HG03097 (cell line): ENCODE measurements around the gene CXCL11.
"Not testable (repeated sequence)": the region's sequence is repeated elsewhere in the genome, so short reads cannot be mapped to it uniquely, and the experiment has no call there.

Experiments
- ATAC-seq: cut with Tn5 transposase; IDR thresholded peaks from one replicate; pipeline ENCODE4 v1.9.1; 2021; ENCODE audit not compliant: unreplicated experiment, low FRiP score

The CXCL11 gene

DNA sequence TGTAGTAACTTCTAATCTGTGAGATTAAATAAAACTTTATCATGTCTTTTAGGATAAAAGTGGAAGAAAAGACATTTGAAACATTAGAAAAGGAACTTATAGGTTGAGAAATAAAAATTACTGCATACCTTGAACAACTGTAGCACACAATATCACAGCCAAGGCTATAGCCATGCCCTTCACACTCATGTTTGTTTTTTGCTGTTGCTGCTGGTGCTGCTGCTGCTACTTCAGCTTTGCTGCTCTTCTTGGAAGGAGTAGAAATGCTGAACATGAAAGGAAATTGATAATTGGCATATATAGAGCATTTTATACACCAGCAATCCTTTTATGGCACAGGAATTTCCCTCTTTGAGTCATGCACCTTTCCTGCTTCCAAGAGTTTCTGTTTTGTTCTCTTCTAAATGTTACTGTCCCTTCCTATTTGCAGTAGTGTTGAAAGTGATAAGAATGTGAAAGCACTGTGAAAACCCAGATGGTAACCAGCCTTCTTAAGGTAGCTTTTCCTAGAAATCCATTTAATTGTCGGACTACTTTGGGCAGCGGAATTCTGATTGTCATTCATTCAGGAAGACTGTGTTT is at the start of gene CXCL11:
CXCL11 (minus strand) TSS at position 272 of the 582 bp plus-strand sequence; CDS start at position 189, 83 bp downstream.
- no peak for ATAC-seq

GRCh38 chr4:76084542-76084941 is 48.7 kb upstream of the CXCL11 start:
- ATAC-seq = no peak

DNA sequence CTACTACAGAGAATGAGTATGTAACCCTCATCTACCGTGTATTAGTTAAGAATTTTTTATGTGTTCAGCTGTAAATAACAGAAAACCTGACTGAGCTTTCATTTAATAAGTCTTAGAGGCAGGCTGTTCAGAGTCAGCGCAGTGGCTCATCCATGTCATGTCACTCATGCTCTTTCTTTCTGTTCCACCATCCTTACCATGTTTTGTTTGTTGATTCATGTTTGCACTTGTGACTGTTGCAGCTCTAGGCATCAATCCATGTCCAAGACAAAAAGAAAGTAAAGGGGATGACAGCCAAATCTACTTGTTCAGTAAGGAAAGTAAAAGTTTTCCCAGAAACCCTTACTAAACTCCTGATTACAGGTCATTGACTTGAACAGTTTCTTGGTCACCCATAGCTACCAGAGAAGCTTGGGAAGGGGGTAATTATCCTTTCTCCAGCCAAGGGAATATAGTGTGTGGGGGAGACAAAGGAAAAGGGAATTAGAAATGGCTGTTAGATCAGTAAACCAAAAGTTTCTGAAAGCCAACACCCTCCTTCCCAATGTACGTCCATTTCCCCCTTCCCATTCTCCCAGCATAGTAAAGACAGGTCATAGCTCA is 47.6 kb upstream of the CXCL11 start:
- ATAC-seq = no peak

DNA sequence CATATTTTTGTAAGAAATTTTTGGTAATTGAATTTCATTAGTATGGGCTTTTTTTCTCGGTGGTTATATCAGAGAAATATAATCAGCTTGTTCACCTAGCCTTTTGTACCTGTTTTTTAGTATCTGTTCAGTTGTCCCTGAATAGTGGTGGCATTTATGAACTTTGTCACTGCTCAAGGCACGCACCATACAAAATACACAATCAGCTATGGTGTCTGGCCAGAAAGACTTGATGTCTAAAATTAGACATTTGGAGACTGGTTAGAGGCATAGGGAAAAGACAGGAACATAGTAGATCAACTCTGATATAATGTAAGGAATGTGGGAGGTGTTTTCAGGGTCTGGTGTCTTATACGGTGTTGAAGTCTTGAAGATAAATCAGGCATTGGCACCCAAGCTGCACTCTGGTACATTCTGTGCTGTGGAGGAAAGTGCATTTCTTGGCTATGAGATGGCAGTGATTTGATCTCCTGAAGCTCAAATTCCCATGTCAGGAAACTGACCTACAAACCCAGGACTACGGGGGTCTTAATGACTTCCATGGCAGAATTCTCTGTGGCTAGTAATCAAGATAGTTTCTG is 42.3 kb upstream of the CXCL11 start:
- no peak for ATAC-seq

DNA sequence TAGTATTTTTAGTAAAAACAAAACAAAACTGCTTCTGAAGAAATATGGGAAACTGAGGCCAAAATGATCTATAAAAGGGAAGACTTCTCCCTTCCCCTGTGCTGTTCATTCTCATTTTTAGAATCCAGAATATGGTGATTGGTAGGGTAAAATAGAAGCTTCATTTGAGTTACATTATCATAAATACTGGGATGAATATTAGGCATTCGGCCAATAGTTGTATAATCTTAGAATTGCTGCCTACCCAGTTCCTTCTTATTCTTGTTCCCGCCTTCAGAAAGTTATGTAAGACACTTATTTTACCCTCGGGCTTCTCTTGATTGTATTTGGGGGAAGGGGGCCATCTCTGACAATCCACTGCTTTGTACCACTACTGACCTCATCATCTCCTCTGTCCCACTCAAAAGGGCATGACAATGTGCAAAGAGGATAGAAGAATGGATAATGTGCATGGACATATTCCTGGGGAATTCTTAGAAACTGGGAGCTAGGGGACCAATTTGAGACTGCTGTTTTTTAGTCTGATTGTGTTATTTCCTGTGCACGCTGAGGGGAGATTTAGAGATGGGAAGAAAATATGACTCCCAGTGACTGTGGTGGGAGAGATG is 39.2 kb upstream of the CXCL11 start:
- no peak for ATAC-seq

- no peak for ATAC-seq
These were observed 38.6 kb upstream of the CXCL11 start, which contains the start of gene ART3 for GRCh38 chr4:76074468-76074867. TSS of gene ART3 (plus strand) at chr4:76074709. CDS start at chr4:76075890, 1,181 bp downstream.

GRCh38 chr4:76072760-76073159 is 36.9 kb upstream of the CXCL11 start:
- no peak for ATAC-seq

- ATAC-seq = peak; percentile 72
These were observed 31.9 kb upstream of the CXCL11 start for GRCh38 chr4:76067652-76068286.

DNA sequence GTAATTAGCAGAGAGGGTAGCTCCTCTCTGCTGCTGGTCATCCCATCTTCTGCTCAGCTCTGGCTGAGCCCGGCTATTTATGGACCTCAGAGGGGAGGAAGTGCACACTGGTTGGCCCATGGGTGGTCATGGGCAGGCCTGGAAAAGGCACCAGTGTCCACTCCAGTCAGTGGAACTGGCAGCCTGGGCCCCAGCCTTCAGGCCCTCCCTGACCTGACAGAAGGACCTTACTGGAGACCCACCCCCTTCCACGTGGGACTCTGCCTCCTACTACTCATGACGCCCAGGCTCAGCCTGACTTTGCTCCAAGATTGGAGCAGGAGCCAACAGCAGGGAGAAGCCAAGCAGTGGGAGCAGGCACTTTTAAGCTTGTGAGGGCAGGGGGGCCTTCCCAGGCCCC is 30.7 kb upstream of the CXCL11 start:
- no peak for ATAC-seq

DNA sequence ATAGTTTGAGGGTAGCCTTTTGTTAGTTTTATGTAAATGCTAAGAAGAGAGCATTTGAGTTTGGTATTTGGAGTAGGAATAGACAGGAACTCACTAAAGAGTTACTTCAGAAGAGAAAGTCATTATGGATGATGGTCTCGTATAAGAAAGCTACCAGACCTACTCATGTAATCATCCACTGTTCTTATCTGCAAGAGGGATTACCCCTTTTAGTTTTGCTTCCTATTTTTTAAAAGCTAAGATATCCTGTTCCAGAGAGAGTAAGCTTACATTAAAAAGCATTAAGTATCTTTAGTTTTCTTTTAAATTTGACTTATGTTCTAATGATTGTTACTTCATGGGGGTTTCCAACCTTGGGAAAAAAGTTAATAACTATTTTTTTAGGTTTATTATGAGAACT is 26.1 kb upstream of the CXCL11 start:
- ATAC-seq = no peak

GRCh38 chr4:76061421-76061820 is 25.6 kb upstream of the CXCL11 start:
- no peak for ATAC-seq

GRCh38 chr4:76060506-76060905 is 24.6 kb upstream of the CXCL11 start:
- ATAC-seq = no peak

DNA sequence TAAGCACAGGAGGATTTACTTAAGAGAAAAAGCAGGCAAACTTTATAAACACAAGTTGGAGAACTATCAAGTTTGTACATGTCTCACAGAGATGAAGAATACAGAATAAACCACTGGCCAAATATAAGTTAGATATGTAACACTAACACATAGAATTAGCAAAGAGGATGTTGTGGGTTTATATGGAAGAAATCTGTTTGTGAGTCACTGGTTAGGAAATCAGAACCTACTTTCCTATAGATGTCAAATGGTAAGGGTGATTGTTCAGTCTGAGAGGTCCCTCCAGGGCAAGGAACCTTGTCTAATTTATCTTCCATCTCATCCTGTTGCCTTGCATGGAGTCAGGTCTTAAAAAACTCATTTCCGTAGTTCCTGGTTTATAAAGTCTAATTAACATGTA is 23.9 kb upstream of the CXCL11 start:
- ATAC-seq = no peak

GRCh38 chr4:76058888-76059426 is 23.1 kb upstream of the CXCL11 start:
- no peak for ATAC-seq

- ATAC-seq = peak; percentile 33
These were observed 22.4 kb upstream of the CXCL11 start for GRCh38 chr4:76058302-76058701.

DNA sequence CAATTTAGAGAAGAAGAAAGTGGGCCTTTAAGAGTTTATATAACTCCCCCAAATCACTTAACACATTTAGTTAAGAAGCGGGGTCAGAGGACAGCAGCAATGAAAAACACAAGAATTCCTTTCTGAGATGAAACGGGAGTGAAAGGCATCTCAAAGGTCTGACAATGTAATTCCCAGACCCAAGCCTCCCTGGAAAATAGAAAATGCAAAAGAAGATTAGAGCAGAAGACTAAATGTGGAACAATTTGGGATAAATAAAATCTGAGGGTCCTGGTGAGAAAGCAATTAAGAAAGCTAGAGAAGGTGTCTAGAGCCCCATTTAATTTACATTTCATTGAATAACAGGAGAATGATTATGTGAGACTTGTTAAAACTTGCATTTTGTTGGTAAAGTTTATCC is 19.6 kb upstream of the CXCL11 start:
- ATAC-seq = no peak

- ATAC-seq = peak; percentile 92
These were observed 19.1 kb upstream of the CXCL11 start for GRCh38 chr4:76055016-76055415.

DNA sequence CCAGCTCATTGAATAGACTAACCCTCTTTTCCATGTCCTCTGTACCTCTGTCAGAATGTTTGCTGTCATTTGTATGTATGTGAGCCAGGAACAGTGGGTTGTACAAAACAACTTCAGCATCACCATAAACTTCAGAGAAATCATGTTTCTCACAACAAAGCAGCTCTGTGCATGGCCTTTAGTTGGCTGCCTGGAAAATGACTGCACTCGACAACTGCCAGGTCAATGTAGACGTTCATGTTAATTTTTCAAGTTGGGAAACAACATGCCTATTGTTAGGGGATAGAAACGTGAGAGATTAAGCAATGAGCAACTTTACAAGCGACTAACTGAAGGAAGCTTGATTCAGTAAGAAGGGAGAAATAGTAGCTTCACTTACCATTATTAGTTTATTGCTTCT is 17.9 kb upstream of the CXCL11 start:
- ATAC-seq = no peak

- ATAC-seq = not testable (repeated sequence)
These were observed 14.7 kb upstream of the CXCL11 start for GRCh38 chr4:76050560-76051050.

DNA sequence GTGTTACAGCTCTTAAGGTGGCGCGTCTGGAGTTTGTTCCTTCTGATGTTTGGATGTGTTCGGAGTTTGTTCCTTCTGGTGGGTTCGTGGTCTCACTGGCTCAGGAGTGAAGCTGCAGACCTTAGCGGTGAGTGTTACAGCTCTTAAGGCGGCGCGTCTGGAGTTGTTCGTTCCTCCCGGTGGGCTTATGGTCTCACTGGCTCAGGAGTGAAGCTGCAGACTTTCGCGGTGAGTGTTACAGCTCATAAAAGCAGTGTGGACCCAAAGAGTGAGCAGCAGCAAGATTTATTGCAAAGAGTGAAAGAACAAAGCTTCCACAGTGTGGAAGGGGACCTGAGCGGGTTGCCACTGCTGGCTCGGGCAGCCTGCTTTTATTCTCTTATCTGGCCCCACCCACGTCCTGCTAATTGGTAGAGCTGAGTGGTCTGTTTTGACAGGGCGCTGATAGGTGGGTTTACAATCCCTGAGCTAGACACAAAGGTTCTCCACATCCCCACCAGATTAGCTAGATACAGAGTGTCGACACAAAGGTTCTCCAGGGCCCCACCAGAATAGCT is 14.1 kb upstream of the CXCL11 start:
- ATAC-seq = not testable (repeated sequence)
